HepG2 (cell line): ENCODE results near the gene DHRS11. TPM values are rescaled to one million over a fixed set of nuclear protein-coding genes. Genes with fewer than 3 reads are reported as not detected.

Source experiments
- BATF2 ChIP-seq: sonication (generic); formaldehyde crosslinking; IDR thresholded peaks from 2 replicates; pipeline ENCODE4 v1.8.0; 2022; ENCODE audit warnings: mild to moderate bottlenecking, missing genetic modification reagents, moderate library complexity
- FOSL1 ChIP-seq: sonication (generic); formaldehyde crosslinking; IDR thresholded peaks from 2 replicates; pipeline ENCODE4 v1.9.0; 2021; ENCODE audit warnings: missing genetic modification reagents, borderline replicate concordance
- KDM2A ChIP-seq: sonication (generic); formaldehyde crosslinking; IDR thresholded peaks from 2 replicates; pipeline ENCODE4 v1.4.0; 2020; ENCODE audit warnings: low read depth, missing genetic modification reagents, borderline replicate concordance
- MED1 ChIP-seq: sonication (generic); formaldehyde crosslinking; IDR thresholded peaks from 2 replicates; pipeline ENCODE4 v1.4.0; 2020; ENCODE audit warnings: missing genetic modification reagents
- PRDM15 ChIP-seq: sonication (generic); formaldehyde crosslinking; IDR thresholded peaks from 2 replicates; pipeline ENCODE4 v1.4.0; 2020; ENCODE audit warnings: missing genetic modification reagents
- RERE ChIP-seq: IDR thresholded peaks from 2 replicates; pipeline ENCODE4 v1.6.1; 2016; ENCODE audit warnings: low read depth, missing genetic modification reagents, missing compliant biosample characterization
- SIN3A ChIP-seq: IDR thresholded peaks from 2 replicates; pipeline ENCODE4 v1.6.1; 2011; ENCODE audit warnings: low read depth, mild to moderate bottlenecking, control low read depth, low read length, borderline replicate concordance
- SKI ChIP-seq: fragments of 450-650 bp; IDR thresholded peaks from one replicate; pipeline ENCODE4 v1.6.1; 2018; ENCODE audit warnings: mild to moderate bottlenecking; ENCODE audit not compliant: partially characterized antibody
- SNAPC4 ChIP-seq: sonication (generic); formaldehyde crosslinking; IDR thresholded peaks from 2 replicates; pipeline ENCODE4 v1.4.0; 2020; ENCODE audit warnings: mild to moderate bottlenecking, missing genetic modification reagents
- ZBTB21 ChIP-seq: sonication (generic); formaldehyde crosslinking; IDR thresholded peaks from 2 replicates; pipeline ENCODE4 v1.4.0; 2020; ENCODE audit warnings: missing genetic modification reagents
- ZNF703 ChIP-seq: sonication (generic); formaldehyde crosslinking; IDR thresholded peaks from 2 replicates; pipeline ENCODE4 v1.5.1; 2020; ENCODE audit warnings: missing genetic modification reagents, mild to moderate bottlenecking, moderate library complexity, borderline replicate concordance
- polyA plus RNA-seq, 8 experiments: library from polyadenylated mRNA; depleted of rRNA in 3 of 8; stranded (reverse) in 7 of 8; unstranded in 1 of 8; fragments of >200 nt; fragmentation: Illumina TruSeq in 4 of 8; extraction: Trizol in 4 of 8; gene quantifications; 2 replicates each; pipeline versions ENCODE4 v1.2.1 to v1.2.3, GENCODE V29; 2011 to 2016; ENCODE audit warnings: low read depth in 4 of 8, missing spikeins in 1 of 8, mixed read lengths in 1 of 8; ENCODE audit not compliant: insufficient read depth in 1 of 8
- total RNA-seq, 5 experiments: library from RNA; depleted of rRNA; stranded (reverse); fragments of >200 nt; fragmentation: Illumina TruSeq; extraction: Trizol; gene quantifications; 2 replicates each; pipeline ENCODE4 v1.2.3, GENCODE V29; 2016; ENCODE audit warnings: low read depth in 1 of 5

The DHRS11 gene
- total and polyA plus RNA-seq, 2 of the 13 experiments (the other 11 are each of a cell fraction or from before 2014, with no cell fraction given), result 28.4 to 41.9 TPM

GRCh38 chr17:36591434-36592315, at the start of gene DHRS11 (continued):
- TF ChIP-seq SNAPC4 (CRISPR knock-in tag) (no peak), BATF2 (CRISPR knock-in tag) (no peak), KDM2A (CRISPR knock-in tag) (peak; percentile 98), PRDM15 (CRISPR knock-in tag) (no peak), ZBTB21 (CRISPR knock-in tag) (no peak), RERE (CRISPR knock-in tag) (no peak), SKI (no peak), MED1 (CRISPR knock-in tag) (no peak), ZNF703 (CRISPR knock-in tag) (no peak), FOSL1 (CRISPR knock-in tag) (no peak), SIN3A (0 out of 2 replicates have a peak, but pooled peaks have one; percentile 38)
